Liver (tissue), 9 donors: ENCODE measurements around the gene WDR20. TPM values are rescaled to one million over a fixed set of nuclear protein-coding genes. Genes with fewer than 3 reads are reported as not detected.

ENCODE experiments used
- DNase-seq: peaks from one replicate; pipeline ENCODE4 v3.0.0-alpha.2; 2017; ENCODE audit warnings: low spot score
- H3K27ac ChIP-seq, 2 donors: one replicate each; pipeline ENCODE4 v1.7.0; 2013; ENCODE audit warnings: inconsistent platforms in 2 of 2, low read length in 2 of 2, control low read depth in 1 of 2, low read depth in 1 of 2, mild to moderate bottlenecking in 1 of 2
- H3K27me3 ChIP-seq, 4 donors: one replicate each; pipeline versions ENCODE4 v1.6.1 to v1.7.0; 2013; ENCODE audit warnings: low read length in 3 of 4, inconsistent platforms in 1 of 4, mild to moderate bottlenecking in 1 of 4, moderate library complexity in 1 of 4; ENCODE audit not compliant: control insufficient read depth in 4 of 4, insufficient read depth in 4 of 4
- H3K36me3 ChIP-seq, 4 donors: one replicate each; pipeline versions ENCODE4 v1.6.1 to v1.7.0; 2013; ENCODE audit warnings: low read length in 3 of 4, mild to moderate bottlenecking in 3 of 4, low read depth in 1 of 4, moderate library complexity in 1 of 4; ENCODE audit not compliant: control insufficient read depth in 4 of 4, insufficient read depth in 3 of 4
- H3K4me1 ChIP-seq, 4 donors: one replicate each; pipeline versions ENCODE4 v1.6.1 to v1.7.0; 2013; ENCODE audit warnings: low read length in 3 of 4, mild to moderate bottlenecking in 3 of 4, moderate library complexity in 1 of 4; ENCODE audit not compliant: control insufficient read depth in 4 of 4, insufficient read depth in 4 of 4
- H3K4me3 ChIP-seq, 3 donors: one replicate each; pipeline versions ENCODE4 v1.6.1 to v1.7.0; 2013; ENCODE audit warnings: low read length in 3 of 3, control low read depth in 1 of 3, low read depth in 1 of 3, mild to moderate bottlenecking in 1 of 3
- H3K9ac ChIP-seq, 2 donors: one replicate each; pipeline ENCODE4 v1.7.0; 2013; ENCODE audit warnings: low read length in 2 of 2, mild to moderate bottlenecking in 2 of 2, moderate library complexity in 2 of 2, control low read depth in 1 of 2, low read depth in 1 of 2
- H3K9me3 ChIP-seq, 4 donors: one replicate each; pipeline versions ENCODE4 v1.6.1 to v1.7.0; 2013; ENCODE audit warnings: low read length in 3 of 4; ENCODE audit not compliant: control insufficient read depth in 4 of 4
- ATF3 ChIP-seq: IDR thresholded peaks from 2 replicates; pipeline ENCODE4 v1.6.1; 2016; ENCODE audit warnings: antibody characterized with exemption
- CTCF ChIP-seq: fragments of 150-350 bp; IDR thresholded peaks from 2 replicates; pipeline ENCODE4 v1.5.1; 2017; ENCODE audit warnings: improper control_type of control experiment, low read depth, low read length; ENCODE audit not compliant: missing input control
- EGR1 ChIP-seq, 2 donors: IDR thresholded peaks; 2 replicates each; pipeline ENCODE4 v1.6.1; 2016 to 2018; ENCODE audit warnings: antibody characterized with exemption in 2 of 2, low read depth in 2 of 2
- FOXA1 ChIP-seq: IDR thresholded peaks from 2 replicates; pipeline ENCODE4 v1.6.1; 2016; ENCODE audit warnings: antibody characterized with exemption
- FOXA2 ChIP-seq: IDR thresholded peaks from 2 replicates; pipeline ENCODE4 v1.6.1; 2016; ENCODE audit warnings: antibody characterized with exemption
- GABPA ChIP-seq, 2 donors: IDR thresholded peaks in 1 of 2; conservative IDR thresholded peaks in 1 of 2; 2 replicates each; pipeline ENCODE4 v1.6.1; 2016; ENCODE audit warnings: antibody characterized with exemption in 2 of 2, mild to moderate bottlenecking in 1 of 2, moderate library complexity in 1 of 2
- HNF4A ChIP-seq, 2 donors: conservative IDR thresholded peaks; 2 replicates each; pipeline ENCODE4 v1.6.1; 2016; ENCODE audit warnings: antibody characterized with exemption in 2 of 2, mild to moderate bottlenecking in 2 of 2
- HNF4G ChIP-seq: IDR thresholded peaks from 2 replicates; pipeline ENCODE4 v1.6.1; 2016; ENCODE audit warnings: antibody characterized with exemption
- JUND ChIP-seq, 2 donors: IDR thresholded peaks; 2 replicates each; pipeline ENCODE4 v1.6.1; 2016; ENCODE audit warnings: antibody characterized with exemption in 2 of 2
- MAX ChIP-seq: IDR thresholded peaks from 2 replicates; pipeline ENCODE4 v1.6.1; 2016; ENCODE audit warnings: antibody characterized with exemption
- NR2F2 ChIP-seq: IDR thresholded peaks from 2 replicates; pipeline ENCODE4 v1.6.1; 2016; ENCODE audit warnings: antibody characterized with exemption
- RAD21 ChIP-seq, 2 donors: IDR thresholded peaks; 2 replicates each; pipeline ENCODE4 v1.6.1; 2016; ENCODE audit warnings: antibody characterized with exemption in 2 of 2, mild to moderate bottlenecking in 2 of 2
- REST ChIP-seq: IDR thresholded peaks from 2 replicates; pipeline ENCODE4 v1.6.1; 2016; ENCODE audit warnings: antibody characterized with exemption, mild to moderate bottlenecking
- RXRA ChIP-seq, 2 donors: IDR thresholded peaks; 2 replicates each; pipeline ENCODE4 v1.6.1; 2017 to 2018; ENCODE audit warnings: antibody characterized with exemption in 2 of 2, mild to moderate bottlenecking in 1 of 2
- SP1 ChIP-seq: IDR thresholded peaks from 2 replicates; pipeline ENCODE4 v1.6.1; 2018; ENCODE audit warnings: antibody characterized with exemption, mild to moderate bottlenecking
- TAF1 ChIP-seq: conservative IDR thresholded peaks from 2 replicates; pipeline ENCODE4 v1.6.1; 2016; ENCODE audit warnings: antibody characterized with exemption, mild to moderate bottlenecking
- YY1 ChIP-seq: IDR thresholded peaks from 2 replicates; pipeline ENCODE4 v1.6.1; 2016; ENCODE audit warnings: antibody characterized with exemption, mild to moderate bottlenecking
- ZBTB33 ChIP-seq: IDR thresholded peaks from 2 replicates; pipeline ENCODE4 v1.6.1; 2016; ENCODE audit warnings: antibody characterized with exemption
- WGBS: extraction: QIAGEN DNeasy Blood & Tissue Kit; methylation state at CpG from one replicate; pipeline ENCODE4 v1.1.7; 2013; 5-methylcytosine and 5-hydroxymethylcytosine counted together
- polyA plus RNA-seq, 2 donors: library from polyadenylated mRNA; stranded (reverse) in 1 of 2; unstranded in 1 of 2; fragments of 200-250 nt in 1 of 2; fragments of >200 nt in 1 of 2; fragmentation: Nextera tagmentation in 1 of 2; extraction: Ambion mirVana in 1 of 2; gene quantifications; one replicate each; pipeline versions ENCODE4 v1.2.1 to v1.2.3, GENCODE V29; 2013 to 2015
- total RNA-seq, 2 donors: library from RNA; depleted of rRNA; stranded (reverse); fragments of >200 nt; gene quantifications; one replicate each; pipeline ENCODE4 v1.2.3, GENCODE V29; 2014
- donor health status: healthy.
- donor health status: healthy.
- donor health status: healthy.
- donor health status: healthy.
- donor health status: healthy.

Gene WDR20
- total and polyA plus RNA-seq, 4 donors: 6.5 to 18.5 (median 11.0) TPM

- no peak for TF ChIP-seq ATF3
These were observed 39.1 kb downstream of the WDR20 start (continued) for GRCh38 chr14:102178806-102179205.

GRCh38 chr14:102180248-102180998 is 40.7 kb downstream of the WDR20 start:
- Histone ChIP-seq H3K27me3 (no peaks in the 10 kb centered on the region), H3K4me3 (no peak overlapping the region), H3K9me3 (no peaks in the 10 kb centered on the region), H3K9ac (no peak overlapping the region), H3K36me3 (no peaks in the 10 kb centered on the region), H3K27ac (no peak overlapping the region), H3K4me1 (peaks cover 0 to 2% (median 0%) of the 10 kb centered on the region in 4 donors)
- TF ChIP-seq FOXA2 (no peak), NR2F2 (no peak), ATF3 (no peak), FOXA1 (no peak), YY1 (no peak)
- DNase-seq: no peak
- 76% methylated on average over 7 of the region's 7 CpGs for WGBS

- TF ChIP-seq ATF3: no peak
- no peak for TF ChIP-seq CTCF
- no peak for TF ChIP-seq RXRA (IDR thresholded peaks at IDR 0.05)
- TF ChIP-seq SP1: no peak
- TF ChIP-seq FOXA1: no peak
- no peak for TF ChIP-seq TAF1
- TF ChIP-seq HNF4A (conservative IDR thresholded peaks at IDR 0.05): no peak
- no peak for TF ChIP-seq EGR1 (IDR thresholded peaks at IDR 0.05; ENCODE audit: low read depth in 2 of 2)
- no peak for TF ChIP-seq RAD21 (IDR thresholded peaks at IDR 0.05)
- no peak for TF ChIP-seq YY1
- no peak for TF ChIP-seq REST
- TF ChIP-seq NR2F2: no peak
- TF ChIP-seq MAX: no peak
- TF ChIP-seq JUND (IDR thresholded peaks at IDR 0.05): no peak
- no peak for TF ChIP-seq HNF4G
- no peak for TF ChIP-seq GABPA (IDR thresholded peaks at IDR 0.05 in 1 of 2, conservative IDR thresholded peaks at IDR 0.05 in 1 of 2)
- TF ChIP-seq ZBTB33: no peak
- H3K36me3 ChIP-seq: no peaks in the 10 kb centered on the region
- 88% methylated on average over 1 of the region's 1 CpG for WGBS
- H3K27ac ChIP-seq: no peak overlapping the region
- no peak overlapping the region for H3K4me3 ChIP-seq
- no peaks in the 10 kb centered on the region for H3K9me3 ChIP-seq
- no peak for DNase-seq
- H3K4me1 ChIP-seq: peaks cover 0 to 5% (median under 1%) of the 10 kb centered on the region in 4 donors
- no peak overlapping the region for H3K9ac ChIP-seq
- no peaks in the 10 kb centered on the region for H3K27me3 ChIP-seq
These were observed 41.5 kb downstream of the WDR20 start for GRCh38 chr14:102181187-102181586.
